GM21360 (cell line): Measurements from ENCODE around the gene PACS2.
"Not testable (repeated sequence)": the region's sequence is repeated elsewhere in the genome, so short reads cannot be mapped to it uniquely, and the experiment has no call there.

ENCODE experiments used
- ATAC-seq: cut with Tn5 transposase; IDR thresholded peaks from one replicate; pipeline ENCODE4 v1.9.1; 2021; ENCODE audit warnings: mild to moderate bottlenecking, moderate library complexity; ENCODE audit not compliant: unreplicated experiment

PACS2 gene

GRCh38 chr14:105313381-105314286, 914 bp upstream of the PACS2 start:
- peak; percentile 11 for ATAC-seq

- peak; percentile 9 for ATAC-seq
Measured at GRCh38 chr14:105315211-105315721, 718 bp downstream of the PACS2 start.

DNA sequence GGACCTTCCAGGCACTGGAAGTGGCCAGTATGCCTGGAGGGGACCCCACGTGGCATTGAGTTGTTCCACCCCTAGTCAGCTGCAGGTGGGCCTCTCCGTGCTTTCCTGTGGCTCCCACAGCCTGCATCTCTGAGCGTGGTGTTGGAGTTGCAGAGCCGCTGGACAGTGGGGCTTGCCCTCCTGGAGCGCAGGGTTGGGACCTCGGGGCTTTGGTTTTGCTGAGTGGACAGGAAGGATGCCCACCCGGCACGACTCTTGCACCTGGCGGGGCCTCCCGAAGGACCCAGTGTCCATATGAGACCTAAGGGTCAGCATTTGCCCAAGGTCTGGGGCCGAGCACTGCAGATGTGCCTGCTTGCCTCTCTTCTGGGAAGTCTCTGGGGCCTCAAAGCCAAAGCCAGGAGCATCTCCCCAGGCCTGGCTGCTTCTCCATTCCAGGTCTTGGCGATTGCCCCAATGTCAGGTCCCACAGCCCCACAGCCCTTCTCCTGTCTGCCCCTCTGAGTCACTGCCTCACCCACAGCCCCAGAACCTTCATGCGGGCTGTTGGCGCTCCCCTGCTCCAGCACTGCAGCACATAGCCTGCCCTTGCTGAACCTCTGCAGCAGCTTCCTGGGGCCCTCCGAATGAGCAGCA, 1.5 kb downstream of the PACS2 start:
- no peak for ATAC-seq

DNA sequence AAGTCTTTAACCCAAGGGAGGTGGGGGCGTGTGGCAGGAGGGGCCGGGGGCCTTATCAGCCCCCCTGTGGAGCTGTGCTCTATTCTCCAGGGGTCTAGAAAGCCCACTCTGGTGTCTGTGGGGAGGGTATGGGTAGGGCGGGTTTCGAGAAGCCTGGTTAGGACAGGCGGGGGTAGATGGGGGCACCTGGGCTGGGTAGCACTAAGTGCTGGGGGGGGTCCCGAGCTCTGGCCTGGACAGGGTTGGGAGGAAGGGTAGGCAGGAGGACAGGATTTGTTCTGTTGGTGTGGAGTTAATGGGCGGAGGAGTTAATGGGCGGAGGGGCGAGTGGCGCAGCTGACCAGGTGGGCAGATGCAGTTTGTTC, 2.0 kb downstream of the PACS2 start:
- ATAC-seq: no peak

- ATAC-seq: no peak
Measured at GRCh38 chr14:105316968-105317510, 2.5 kb downstream of the PACS2 start.

GRCh38 chr14:105317546-105317945, 3.0 kb downstream of the PACS2 start:
- ATAC-seq: no peak

DNA sequence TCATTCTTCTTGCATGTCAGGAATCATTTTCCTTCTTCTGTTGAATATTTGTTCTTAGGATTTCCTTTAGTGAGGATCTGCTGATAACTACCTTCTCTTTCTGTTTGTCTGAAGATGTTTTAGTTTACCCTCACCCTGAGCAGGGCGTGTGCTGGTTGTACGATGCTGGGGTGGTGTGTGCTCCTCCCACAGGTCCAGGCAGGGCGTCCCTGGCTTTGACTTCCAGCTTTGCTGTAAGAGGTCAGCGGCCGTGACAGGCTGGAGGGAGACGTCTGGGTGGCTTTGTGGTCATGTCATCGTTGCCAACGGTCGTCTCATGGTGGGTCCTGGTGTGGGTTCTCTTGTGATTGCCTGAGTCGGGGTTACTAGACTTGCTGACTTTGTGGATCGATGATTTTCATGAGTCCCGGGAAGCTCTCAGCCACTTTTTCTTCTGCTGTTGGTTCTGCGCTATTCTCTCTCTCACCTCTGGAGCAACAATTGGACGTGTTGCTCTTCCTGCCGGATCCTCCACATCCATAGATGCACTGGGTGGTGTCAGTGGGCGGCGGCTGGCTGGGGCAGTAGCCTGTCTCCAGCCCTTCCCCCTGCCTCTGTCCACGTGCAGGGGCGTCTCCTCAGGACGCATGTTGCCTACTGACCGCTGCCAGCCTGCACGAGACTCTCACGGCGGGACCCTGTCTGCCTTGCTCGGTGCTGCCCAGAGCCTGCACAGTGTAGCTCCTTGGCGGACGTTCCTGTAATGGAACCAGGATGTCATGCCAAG, 8.4 kb downstream of the PACS2 start:
- no peak for ATAC-seq

DNA sequence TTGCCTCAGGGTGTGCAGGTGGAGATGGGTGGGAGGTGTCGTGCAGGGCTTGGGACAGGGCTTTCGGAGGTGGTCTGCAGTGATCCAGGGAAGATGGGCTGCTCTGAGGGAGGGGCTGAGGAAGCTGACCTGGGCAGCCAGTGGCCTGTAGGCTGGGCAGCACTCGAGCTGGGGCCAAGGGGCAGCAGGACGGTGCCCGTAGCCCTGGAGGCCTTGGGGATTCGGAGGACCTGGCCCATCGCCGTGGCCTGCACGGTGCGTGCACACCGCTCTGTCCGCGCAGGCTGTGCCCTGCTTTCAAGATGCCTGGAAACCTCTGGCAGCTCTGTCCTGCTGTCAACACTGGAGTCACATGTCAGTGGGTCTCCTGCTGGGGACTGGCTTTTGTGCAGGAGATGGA, 9.1 kb downstream of the PACS2 start:
- ATAC-seq: no peak

GRCh38 chr14:105324080-105324778, 9.7 kb downstream of the PACS2 start:
- no peak for ATAC-seq

DNA sequence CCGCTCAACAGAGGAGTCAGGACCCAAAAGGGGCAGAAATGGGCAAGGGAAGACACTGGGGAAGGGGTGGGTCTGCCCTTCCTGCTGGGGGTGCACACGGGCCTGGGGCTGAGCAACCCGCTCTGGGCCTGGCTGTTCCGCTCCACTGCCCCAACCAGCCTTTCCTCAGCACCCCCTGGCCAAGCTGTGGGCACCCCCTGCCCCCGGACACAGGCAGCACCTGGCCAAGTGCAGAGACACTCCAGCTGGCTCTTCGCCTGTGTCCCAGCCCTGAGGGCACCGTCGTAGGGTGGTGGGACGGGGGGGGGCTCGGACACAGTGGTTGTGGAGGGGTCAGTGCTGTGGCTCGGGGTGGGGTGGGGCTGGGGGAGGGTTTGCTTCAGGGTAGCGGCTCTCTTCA, 10.3 kb downstream of the PACS2 start:
- ATAC-seq: no peak

DNA sequence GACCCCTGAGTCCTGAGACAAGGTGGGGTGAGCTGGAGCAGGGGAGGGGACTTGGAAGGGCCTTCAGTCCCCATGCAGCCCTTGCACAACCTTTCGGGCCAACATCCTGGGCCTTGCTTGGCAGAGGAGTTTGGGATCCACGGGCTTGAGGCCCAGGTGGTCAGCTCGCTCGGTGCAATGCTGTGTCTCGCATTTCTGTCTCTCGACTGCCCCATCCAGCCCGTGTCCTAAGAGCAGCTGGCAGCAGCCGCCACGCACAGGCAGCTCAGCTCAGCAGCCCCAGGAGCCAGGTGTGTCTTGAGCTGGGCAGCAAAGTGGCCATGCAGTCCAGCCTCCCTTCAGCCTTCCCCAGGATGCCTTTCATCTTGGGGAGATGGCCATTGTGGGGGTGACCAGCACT, 10.8 kb downstream of the PACS2 start:
- ATAC-seq: no peak

DNA sequence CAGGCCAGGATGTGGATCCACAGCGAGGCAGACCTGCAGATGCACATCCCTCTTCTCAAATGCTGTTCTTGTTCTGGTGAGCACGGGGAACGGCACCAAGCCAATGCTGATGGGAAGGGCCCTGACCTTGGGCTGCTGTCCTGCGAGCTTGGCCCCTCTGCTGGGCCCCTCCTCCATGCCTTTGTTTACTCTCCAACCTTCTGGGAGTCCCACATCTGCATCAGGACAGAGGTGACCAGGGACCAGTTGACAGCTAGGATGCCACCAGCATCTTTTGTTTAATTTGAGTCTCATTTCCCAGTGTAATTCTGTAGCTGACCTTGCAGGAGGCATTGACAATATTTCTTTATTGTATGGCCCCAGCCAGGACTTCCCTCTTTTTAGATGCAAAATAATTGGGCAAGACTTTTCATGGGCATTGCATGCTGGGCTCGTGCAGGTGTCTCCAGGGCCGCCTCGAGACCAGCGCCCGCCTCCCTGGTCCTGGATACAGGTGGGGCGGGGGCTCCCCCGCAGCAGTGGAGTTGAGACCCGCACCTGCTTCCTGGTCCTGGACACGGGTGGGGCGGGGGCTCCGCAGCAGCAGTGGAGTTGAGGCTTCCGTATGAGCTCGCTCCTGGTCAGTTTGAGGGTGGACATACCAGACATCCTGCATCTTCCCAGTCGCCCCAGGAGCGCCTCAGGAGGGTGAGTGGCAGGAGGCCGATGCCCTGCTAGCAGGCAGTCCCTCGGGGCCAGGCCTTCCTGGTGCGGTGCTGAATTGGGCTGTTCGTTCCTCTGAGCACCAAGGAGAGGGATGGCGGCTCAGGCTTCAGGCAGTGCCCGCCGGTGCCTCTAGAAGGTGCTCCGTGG, 11.4 kb downstream of the PACS2 start:
- ATAC-seq: no peak

GRCh38 chr14:105326568-105326867, 12.0 kb downstream of the PACS2 start:
- ATAC-seq: no peak

DNA sequence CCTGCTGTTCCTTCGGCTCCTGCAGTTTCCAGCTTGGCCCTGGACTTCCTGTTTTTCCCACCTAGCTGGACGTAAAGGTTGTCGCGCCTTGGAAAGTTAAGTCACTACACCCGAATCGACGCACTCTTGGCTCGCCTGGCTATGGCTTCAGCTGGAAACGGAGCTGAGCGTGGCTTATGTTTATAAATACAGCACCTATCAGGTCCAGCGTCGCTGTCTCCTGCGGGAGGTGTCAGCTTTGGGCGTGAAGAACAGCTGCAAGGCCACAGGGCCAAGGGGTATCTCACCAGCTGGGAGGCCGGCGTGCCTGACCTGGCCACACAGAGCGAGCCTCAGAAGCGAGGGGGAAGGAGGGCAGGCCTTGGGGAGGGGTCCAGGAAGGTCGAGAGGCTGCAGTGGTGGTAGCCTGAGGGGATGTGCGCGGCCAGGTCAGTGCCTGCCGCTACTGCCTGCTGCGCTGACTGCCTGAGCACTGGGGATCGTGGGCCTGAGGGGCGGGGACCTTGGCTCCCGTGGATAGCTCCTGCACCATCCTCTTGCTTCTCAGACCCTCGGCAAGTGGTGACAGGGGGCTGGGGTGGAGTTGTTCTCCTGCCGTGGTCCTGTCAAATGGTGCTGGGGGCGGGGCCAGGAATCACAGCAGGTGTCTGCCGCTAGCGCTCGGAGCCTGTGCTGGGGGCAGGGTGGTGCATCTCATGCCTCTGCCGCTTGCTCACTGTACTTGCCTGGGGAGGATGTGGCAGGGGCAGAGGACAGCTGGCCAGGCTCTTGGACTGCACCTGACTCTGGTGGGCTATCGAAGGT, 12.5 kb downstream of the PACS2 start:
- no peak for ATAC-seq

- not testable (repeated sequence) for ATAC-seq
Measured at GRCh38 chr14:105327695-105328045, 13.1 kb downstream of the PACS2 start.

GRCh38 chr14:105328070-105328677, 13.6 kb downstream of the PACS2 start:
- ATAC-seq: no peak

- no peak for ATAC-seq
Measured at GRCh38 chr14:105328678-105329390, 14.3 kb downstream of the PACS2 start.
